Measurements from ENCODE around the gene SMAP1.
A peak's percentile ranks its signal among the peaks of the same experiment; 100 is the strongest.

The SMAP1 gene

DNA sequence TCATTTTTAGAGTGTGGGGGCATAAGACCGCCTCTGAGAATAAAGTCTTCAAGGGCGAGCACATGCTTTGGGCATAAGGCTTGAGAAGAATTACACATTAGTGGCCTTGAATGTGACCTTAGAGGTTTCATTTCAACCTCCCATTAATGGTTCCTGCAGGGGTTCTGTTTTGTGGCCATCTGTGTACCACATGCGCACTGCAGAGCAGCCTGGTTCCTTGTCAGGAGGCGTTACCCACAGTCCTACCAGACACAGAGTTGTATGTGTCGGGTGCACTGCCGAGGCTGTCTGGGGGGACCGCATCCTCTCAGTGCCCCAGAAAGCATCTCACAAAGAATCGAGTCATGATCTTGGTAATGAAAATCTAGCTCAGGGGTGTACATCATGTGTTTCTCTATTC lies 173.4 kb downstream of the SMAP1 start:
- DNase-seq (ENCODE audit: low read depth in 2 of 2): no peak

DNA sequence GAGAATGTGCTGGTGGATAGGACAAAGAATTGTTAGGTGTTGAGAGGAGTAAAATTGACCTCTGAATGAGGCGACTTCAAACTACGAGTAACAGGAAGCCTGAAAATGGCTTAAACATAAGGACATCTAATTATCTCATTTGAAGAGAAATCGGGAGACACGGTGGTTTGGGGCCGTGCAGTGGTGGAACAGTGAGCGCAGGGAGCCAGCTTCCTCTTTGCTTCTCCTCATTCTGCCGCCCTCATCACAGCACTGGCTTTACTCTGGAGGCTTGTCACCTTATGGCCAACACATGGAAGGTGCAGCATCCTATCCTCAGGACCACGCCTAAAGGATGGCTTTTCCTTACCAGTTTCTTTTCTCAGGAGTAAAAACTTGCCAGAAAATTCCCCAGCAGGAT lies 174.9 kb downstream of the SMAP1 start:
- DNase-seq (ENCODE audit: low read depth in 2 of 2): no peak

DNA sequence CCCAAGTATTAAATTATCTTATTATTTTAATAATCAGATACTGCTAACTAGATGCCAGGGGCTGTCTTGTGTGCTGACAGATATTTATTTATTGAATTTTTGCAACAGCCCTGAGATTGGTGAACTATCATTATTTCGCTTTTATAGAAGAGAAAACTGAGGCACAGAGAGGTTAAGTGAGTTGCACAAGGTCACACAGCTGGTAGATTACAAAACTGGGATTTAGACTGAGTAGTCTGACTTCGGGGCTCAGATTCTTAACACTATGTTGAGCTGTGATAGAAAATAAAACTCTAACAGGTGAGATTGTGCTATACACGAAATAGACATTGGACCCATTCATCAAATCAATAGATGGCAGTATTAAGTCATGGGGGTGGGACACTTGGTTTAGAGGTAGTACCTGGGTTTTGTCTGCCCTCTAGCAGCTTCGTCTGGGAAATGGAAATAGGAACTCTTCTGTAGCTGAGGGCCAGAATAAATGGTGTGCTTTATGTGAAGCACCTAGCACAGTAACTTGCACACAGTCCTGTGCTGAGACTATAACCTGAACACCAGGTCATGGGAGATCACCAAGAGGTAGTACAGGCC lies 175.7 kb downstream of the SMAP1 start:
- DNase-seq (ENCODE audit: low read depth in 2 of 2): no peak

DNA sequence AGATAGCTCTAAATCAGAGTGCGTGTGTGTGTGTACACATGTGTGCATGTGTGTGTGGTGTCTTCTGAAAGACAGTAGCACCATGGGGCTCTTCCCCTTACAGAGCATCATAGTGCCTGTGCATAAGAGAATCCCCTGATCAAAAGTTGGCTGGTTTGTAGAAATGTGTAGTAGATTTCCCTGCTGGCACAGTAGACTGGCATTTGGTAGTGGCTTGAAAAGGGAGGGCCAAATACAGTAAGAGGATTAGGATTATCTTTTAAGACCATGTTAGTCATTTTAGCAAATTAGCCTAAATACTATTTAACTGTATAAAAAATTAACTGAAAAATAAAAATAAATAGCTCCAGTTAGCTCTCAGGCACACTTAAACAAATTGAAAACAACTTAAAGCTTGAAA lies 176.6 kb downstream of the SMAP1 start:
- no peak for DNase-seq (ENCODE audit: low read depth in 2 of 2)

DNA sequence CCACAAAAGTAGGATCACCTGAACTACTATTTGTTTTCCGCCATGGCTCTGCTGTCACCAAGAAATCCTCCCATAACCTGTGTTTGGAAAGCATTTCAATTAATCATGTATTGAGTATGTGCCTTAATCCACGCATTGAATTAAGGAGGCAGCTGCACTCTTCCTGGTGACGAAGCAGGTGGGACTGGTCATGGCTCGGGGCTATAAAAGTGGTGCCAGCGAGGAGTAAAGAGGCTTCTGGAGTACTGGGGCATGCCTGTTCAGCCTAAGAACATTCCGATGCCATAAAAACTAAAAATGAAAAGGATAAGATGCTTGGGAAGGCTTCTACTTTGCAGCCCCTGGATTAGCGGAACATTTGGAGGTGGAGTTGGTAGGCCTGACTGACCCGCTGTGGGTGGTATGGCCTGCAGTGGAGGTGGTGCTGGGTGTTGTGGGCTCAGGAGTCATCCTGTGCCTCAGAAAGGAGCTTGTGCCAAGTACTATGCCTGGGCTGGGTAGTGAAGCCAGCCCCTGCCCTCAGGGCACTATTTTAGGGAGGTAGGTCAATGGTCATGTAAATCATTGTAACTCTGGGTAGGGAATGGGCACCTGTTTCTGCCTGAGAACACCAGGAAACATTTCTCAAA lies 178.6 kb downstream of the SMAP1 start:
- no peak for DNase-seq (ENCODE audit: low read depth in 2 of 2)

DNA sequence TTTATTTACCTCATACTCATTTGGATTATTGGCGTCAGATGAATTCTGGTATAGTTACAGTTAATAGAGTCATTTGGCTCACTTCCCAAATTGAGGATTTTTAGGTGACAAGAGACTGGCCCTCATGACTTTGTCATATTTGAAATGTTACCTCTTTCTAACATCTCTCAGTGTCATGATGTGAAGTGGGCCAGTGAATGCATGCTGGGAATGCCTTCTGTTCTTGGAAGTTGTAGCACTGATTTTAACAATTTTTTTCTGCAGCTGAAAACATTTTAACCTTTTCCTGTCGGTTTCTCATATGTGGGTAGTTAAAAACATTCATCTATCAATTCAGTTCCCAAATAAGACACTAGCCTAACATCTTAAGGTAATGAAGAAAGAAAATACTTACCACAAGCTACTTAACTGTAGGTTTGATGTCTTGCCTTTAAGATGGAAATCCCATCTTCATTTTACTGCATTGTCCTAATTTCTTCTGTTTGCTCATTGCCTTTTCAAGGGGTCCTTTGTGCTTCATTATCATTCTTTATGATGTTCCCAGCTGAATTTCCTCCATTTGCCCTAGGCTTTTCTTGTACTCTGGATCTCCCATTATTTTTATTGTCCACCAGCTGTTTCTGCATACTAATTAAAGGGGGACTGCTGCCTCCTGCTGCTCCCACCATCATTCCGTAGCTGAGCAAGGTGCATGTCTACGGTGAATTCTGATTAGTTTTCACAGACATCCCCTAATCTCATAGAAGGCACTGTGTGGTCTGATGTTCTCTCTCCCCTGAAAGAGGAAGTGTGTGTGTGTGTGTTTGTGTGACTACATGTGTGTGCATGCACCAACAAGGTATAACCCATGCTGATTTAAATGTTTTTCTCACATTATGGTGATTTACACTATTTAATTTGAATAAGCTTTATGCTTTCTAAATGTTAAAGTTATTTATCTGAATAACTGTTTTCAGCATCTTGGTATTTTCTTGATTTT lies 179.7 kb downstream of the SMAP1 start:
- no peak for DNase-seq (ENCODE audit: low read depth in 2 of 2)

DNA sequence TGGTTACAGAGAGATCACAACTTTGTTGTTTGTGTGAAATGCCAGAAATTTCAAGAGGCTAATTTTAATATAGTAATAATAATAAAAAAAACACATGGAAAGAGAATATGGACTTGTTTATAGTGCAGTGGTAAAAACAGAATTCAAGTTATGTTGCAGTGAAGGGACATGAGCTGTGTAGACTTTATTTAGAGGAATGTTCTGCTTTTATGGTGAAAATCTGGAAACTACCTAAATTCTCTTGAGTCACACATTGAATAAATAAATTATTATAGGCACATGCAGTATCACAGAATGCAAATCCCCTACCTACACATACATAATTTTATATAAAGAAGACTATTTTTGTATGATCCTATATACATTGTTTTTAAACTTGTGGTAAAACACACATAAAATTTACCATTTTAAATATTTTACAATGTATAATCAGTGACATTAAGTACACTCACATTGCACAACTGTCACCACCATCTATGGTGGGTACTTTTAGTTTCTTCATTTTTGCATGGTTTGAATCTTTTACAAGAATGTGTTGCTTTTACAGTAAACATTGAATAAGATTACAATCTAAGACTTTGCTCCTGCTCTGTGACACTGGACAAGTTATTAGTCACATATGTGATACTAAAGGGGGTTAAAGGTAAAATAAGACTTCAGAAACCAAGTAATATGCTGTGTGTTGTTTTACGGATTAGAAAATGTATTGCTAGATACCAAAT lies 181.8 kb downstream of the SMAP1 start:
- DNase-seq (ENCODE audit: low read depth in 2 of 2): no peak

DNA sequence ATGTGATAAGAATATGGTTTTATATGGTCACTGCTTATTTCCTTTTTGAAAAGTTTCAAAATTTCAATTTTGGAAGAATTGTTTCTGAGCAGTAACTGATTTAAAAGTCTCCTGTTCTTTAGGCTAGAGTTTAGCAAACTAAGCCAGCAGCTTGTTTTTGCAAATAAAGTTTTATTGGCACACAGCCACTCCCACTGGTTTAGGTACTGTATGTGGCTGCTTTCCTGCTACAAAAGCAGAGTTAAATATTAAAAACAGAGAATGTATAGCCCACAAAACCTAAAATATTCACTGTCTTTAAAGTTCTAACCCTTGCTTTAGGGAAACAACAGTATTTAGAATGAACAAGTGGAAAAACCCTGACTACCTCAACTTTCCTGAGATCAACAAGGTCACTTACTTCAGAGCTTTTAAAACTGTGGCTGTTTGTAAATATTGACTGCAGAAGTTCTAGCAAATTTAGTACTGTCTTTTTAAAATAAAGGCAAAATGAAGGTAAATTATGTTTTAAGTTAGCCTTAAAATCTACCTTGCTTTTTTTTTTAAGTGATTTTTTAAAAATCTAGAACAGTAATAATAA lies 185.1 kb downstream of the SMAP1 start:
- no peak for DNase-seq (ENCODE audit: low read depth in 2 of 2)

DNA sequence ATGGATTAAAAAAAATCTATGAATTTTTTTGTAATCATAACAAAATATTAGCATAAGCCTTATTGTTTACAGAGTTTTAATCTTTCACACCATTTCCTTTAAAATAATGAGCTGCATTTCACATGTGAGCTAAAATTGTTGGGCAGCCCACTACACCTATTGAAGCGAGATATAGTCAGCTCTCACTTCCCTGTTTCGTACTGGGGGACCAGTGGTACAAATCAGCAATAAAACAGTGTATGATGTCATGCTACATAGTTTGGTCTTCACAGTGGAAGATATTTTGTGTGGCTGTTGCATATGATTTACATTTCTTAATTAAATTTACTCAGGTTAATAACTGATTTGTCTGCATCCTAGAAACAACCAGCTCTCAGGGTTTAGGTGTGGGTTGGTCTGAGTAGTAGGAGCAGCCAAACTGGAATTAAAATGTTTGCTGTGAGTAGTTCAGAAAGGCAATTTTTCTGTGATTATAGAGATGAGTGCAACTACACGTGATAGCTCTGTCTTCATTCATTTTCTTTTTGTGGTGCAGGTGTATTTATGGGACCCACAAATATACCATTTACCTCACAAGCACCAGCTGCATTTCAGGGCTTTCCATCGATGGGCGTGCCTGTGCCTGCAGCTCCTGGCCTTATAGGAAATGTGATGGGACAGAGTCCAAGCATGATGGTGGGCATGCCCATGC lies 189.8 kb downstream of the SMAP1 start:
- DNase-seq (ENCODE audit: low read depth in 2 of 2): no peak

DNA sequence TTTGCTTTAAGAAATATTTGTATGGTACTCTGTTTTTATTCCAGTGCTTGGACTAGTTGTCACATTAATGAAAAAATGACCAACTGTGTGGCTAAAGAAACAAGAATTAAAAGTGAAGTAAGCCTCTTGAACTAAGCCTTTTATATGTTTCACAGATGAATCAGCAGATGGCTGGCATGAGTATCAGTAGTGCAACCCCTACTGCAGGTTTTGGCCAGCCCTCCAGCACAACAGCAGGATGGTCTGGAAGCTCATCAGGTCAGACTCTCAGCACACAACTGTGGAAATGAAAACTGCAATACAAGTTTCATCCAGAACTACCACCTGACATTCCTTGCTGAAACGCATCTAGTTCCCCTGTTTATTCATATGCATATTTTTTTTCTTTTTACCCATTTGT lies 192.4 kb downstream of the SMAP1 start:
- no peak for DNase-seq (ENCODE audit: low read depth in 2 of 2)

DNA sequence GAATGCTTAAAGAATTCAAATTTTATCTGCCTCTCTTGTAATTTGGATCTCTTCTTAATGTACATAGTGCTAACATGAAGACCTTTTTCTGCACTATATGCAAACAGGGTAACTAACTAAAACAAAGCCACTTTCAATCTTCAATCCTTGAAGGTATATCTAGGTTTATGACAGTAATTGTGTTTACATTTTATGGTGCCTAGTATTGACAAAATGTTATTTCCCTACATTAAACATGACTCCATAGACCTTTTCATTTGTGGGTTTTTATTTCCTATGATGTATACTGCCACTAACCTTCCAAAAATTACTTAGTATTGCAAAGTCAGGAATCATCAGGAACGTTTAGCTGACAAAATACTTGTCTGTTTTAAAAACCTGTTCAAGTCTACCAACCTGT lies 193.2 kb downstream of the SMAP1 start:
- DNase-seq (ENCODE audit: low read depth in 2 of 2): no peak

DNA sequence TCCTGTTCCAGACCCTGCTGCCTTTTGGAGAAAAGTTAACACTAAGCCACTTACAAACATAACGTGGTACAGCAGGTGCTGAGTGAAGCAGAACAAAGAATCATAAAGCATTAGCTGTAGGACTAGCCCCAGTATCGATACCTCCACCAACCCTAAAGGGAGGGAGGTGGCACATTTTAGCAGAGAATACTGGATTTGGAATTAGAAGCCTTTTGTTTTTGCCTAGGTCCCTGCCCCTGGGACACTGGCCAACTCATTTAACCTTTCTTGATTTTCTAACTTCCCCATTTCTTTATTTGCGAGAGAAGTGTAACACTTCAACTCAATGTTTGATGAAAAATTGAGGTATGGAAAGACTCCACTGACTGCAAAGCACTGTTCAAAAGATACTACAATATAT lies 195.7 kb downstream of the SMAP1 start:
- no peak for DNase-seq (ENCODE audit: low read depth in 2 of 2)

DNA sequence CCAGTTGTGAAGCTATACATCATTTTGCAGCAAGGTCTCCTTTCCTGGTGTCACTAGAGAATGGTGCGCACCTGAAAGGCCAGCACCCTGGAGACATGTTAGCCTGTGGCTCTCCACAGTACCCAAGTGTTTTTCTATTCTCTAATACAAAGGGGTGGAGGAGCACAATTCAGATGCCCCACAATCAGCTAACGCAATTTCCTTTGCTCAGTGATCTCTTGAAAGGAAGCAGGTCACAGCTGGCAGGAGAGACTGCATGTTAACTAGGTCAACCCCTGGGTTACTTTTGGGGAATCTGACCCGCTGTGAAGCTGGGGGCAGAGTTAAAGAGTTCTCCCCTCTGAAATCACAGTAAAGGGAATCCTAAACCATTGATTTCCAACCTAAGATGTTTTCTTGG lies 196.7 kb downstream of the SMAP1 start:
- DNase-seq (ENCODE audit: low read depth in 2 of 2): no peak

DNA sequence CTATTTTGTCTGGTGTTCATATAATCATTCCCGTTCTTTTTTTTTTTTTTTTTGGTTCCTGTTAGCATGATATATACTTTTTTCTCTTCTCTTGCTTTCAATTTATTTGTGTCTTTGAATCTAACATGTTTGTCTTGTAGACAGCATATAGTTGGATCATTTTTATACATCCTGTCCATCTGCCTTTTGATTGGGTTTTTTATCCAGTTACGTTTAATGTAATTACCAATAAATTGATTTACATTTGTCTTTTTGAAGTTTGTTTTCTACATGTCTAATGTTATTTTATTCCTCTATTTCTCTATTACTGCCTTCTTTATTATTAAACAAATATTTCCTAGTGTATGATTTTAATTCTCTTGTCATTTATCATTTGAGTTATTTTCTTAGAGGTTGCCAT lies 204.8 kb downstream of the SMAP1 start:
- DNase-seq (ENCODE audit: low read depth in 2 of 2): no peak

DNA sequence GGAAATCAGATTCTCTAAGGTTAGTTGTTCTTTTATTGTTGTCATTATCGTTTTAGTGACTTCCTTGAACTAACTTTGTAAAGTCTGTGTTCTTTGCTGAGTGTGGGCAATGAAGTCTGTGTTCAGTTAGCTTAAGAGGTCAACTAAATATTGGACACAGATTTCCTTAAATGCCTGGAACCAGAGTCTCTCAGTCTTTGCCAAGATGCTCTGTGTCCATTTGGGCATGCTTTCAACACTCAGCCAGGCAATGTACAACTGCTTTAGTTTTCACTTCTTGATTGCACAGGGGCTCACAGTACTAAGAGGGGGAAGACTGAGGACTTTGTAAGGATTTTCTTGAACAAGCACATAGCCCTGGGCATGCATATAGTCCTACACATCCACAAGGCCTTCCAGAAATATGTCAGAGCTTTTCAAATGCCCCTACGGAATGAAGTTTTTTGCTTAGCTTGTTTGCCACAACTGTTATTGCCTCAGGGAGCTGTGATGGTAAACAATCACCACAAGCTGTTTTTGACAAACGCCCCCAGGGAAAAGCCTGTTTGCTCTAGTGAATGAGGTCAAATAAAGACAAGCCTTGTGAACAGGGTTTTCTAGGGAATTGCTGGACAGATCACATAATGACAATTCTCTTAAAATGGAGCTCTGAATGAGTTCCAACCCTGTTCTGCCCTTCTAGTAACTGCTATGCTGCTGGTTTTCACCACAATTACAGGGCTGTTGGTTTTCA lies 206.7 kb downstream of the SMAP1 start:
- DNase-seq (ENCODE audit: low read depth in 2 of 2): no peak

DNA sequence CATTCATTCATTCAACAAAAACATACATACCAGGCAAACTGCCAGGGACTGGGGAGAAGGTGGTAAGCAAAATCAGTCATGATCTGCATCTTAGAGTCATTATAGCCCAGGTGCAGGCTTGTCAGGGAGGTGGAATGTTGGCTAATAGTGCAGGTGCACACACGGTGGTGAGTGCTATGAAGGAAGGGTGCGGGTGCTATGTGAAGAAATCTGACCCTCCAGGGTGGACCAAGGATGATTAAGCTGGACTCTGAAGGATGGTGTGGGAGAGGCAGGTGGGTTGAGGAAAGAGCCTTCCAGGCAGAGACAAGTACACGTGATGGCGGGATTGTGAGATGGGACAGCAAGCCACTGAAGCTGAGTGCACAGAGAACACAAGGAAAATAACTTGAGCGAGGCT lies 211.8 kb downstream of the SMAP1 start:
- DNase-seq (ENCODE audit: low read depth in 2 of 2): no peak

DNA sequence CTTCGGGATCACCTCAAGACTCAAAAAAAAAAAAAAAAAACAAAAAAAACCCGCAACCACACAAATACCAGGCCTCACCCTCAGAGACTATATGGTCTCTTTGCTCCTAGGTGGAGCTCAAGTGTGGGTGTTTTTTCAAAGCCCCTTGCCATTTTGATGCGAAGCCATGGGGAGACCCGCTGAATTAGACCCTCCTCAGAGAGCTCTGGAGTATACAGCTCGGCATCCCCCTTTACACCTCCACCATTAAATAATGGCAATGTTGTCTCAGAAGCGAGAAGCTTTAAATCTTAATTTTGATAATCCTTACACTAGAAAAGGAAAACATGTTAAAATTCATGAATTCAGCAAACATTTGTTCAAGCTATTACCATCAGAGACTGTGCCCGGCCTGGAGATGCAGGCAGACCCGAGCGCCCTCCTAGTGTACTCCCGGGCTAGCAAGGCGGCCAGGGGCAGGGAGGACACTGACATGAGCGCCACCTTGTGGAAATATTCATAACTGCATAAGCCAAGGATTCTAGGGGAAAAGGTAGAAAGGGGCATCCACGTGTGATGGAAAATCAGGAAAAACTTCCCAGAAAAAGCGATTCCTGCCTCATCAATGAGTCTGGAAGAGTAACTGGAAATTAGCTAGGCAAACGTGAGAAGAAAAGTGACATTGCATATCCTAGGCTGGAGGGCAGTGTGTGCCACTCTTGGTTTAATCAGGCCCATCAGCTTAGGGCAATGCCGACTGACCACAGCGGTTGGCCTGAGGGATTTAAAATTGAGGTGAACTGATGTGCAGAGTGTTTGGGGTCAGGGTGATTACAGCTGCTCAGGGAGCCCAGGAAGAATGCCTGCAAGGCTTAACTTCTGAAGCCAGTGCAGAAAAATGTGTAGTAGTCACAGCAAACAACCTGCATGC lies 216.6 kb downstream of the SMAP1 start:
- peak; percentile 6 to 8 for DNase-seq (ENCODE audit: low read depth in 2 of 2)

DNA sequence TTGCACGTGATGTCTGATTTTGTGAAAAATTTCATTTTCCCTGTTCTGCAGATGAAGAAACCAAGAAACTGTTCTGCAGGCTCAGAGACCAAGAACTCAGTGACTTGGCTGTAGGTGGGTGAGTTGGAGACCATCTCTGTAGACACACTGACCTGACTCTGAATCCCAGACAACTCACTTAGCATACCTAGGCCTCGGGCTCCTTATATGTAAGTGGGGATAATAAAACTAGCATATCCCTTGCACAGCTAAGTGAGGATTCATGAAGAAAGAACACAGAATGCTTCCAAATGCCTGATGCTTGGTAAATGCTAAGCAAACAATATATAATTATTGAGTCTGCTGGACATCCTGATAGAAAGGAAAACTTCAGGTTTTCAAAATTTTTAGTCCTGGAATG lies 218.4 kb downstream of the SMAP1 start:
- no peak for DNase-seq (ENCODE audit: low read depth in 2 of 2)

DNA sequence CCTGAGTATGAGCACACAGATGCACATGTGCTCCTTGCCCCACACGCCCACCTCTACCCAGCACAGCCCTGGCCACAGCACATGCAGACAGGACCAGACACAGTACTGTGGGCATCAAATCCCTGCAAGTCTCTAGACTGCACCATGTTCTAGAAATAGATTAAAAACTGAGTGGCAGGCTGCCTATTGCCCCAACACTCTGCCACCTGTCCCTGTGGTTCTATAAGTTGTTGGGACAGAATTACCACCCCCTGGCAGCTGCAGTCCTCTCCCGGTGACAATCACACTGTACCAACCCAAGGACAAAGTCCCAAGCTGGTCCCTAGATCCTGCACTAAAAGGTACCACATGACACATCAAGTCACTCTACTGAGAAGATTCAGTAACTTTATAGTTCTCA lies 219.0 kb downstream of the SMAP1 start:
- no peak for DNase-seq (ENCODE audit: low read depth in 2 of 2)

DNA sequence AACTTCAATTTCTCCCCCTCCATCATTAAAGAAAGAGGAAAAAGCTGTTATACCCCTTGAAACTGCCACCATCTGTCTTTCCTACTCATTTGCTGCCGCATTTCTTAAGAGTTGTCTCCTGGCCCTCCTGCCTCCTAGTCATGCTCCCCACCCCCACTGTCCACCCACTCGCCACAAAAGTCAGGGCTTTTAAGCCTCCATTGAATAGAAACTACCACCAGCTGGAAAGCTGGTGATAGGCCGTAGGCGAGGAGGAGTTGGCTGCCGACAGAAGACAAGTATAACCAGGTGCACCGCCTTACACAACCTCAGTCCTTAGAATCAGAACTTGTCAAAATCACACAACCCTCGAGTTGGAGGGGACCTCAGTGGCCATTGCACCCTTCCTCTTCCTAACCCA lies 221.6 kb downstream of the SMAP1 start:
- DNase-seq (ENCODE audit: low read depth in 2 of 2): no peak
